Activated CD4-positive, alpha-beta T cell treated with anti-CD3 and anti-CD28 coated beads, Interleukin-2, Interleukin-6, amounts not matched to agents 100 ng/mL and 50 ng/mL, durations not matched to agents 16 hours and 8 hours (primary cell): ENCODE data around the gene NUDT2.
"Not testable (repeated sequence)": the region's sequence is repeated elsewhere in the genome, so short reads cannot be mapped to it uniquely, and the experiment has no call there.

Source experiments
- DNase-seq: peaks from one replicate; pipeline ENCODE4 v3.0.0-alpha.2; 2020

Gene NUDT2

GRCh38 chr9:34337403-34337802 lies 8.0 kb downstream of the NUDT2 start:
- no peak for DNase-seq

DNA sequence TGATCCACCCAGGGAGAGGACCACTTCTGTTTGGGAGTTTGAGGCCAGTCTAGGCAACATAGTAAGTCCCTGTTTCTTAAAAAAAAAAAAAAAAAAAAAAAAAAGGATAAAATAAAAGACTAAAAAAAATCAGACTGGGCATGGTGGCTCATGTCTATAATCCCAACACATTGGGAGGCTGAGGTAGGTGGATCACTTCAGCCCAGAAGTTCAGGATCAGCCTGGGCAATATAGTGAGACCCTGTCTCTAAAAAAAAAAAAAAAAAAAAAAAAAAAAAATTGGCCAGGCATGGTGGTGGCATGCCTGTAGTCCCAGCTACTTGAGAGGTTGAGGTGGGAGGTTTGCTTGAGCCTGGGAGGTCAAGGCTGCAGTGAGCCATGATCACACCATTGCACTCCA lies 8.7 kb downstream of the NUDT2 start:
- not testable (repeated sequence) for DNase-seq

DNA sequence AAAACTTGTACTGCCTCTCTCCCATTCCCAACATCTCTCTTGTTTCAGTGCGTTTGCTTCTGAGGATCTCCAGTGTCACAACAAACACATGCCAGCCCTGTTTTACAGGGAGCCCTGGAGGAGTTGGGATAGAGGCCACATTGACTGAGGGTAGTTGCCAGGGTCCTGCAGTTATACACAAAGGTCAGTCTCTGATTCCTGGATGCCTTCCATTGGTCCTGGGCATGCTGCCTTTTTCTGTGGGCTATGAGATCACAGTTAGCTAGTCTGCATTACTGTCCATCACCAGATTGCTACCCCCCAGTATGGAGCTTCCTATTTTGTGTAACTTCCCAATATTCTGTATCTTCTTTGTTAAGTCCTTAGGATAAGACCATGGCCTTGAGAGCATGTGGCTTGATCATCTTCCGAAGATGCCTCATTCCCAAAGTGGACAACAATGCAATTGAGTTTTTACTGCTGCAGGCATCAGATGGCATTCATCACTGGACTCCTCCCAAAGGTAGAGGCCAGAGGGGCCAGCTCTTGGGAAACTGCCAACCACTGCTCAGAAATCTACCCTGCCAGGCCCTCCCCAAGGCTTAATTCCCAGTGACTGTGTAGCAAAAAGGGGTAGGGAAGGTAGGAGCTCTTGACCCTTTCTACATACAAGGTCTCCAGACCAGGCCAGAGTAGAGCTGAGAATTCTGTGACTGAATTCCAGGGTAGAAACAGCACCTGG lies 9.5 kb downstream of the NUDT2 start:
- no peak for DNase-seq

GRCh38 chr9:34341659-34342295 lies 12.4 kb downstream of the NUDT2 start:
- DNase-seq: no peak

GRCh38 chr9:34343090-34343489 lies 13.7 kb downstream of the NUDT2 start:
- no peak for DNase-seq

DNA sequence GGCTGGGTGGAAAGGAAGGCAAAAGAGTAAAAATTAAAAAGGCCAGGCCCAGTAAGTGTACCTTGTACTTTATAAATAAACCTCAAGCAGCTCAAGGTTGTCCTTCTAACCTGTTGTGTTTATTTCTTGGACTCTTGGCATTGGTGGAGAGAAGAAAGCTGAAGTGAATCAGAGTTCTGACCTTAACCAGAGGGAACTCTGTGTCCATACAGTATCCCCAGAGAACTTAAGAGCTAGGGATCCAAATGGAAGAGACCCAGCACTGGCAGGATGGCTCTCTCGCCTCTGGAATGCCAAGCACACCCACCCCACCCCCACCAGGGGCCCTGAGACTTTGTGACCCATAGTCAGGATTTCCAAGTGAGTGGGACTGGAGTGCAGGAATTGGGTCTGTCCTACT lies 14.2 kb downstream of the NUDT2 start:
- no peak for DNase-seq

GRCh38 chr9:34346873-34347799 lies 17.8 kb downstream of the NUDT2 start:
- no peak for DNase-seq

GRCh38 chr9:34347800-34348158 lies 18.4 kb downstream of the NUDT2 start:
- no peak for DNase-seq

DNA sequence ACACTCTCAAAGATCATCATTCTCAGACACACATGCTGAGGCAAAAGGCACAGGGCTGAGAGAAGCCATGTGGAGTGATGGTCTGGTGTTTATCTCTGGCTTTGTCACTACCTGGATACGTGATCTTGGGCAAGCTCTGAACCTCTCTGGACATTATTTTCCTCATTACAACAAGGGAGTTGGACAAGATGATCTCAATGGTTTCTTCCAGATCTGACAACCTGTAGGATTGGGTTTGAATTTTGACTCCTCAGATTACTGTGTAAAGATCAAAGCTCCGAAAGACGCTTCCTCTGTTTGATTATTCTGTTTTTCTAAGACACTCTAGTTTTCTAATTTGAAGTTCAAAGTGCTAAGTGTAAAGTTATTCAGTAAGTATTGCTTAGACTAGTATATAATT lies 20.0 kb downstream of the NUDT2 start:
- no peak for DNase-seq

DNA sequence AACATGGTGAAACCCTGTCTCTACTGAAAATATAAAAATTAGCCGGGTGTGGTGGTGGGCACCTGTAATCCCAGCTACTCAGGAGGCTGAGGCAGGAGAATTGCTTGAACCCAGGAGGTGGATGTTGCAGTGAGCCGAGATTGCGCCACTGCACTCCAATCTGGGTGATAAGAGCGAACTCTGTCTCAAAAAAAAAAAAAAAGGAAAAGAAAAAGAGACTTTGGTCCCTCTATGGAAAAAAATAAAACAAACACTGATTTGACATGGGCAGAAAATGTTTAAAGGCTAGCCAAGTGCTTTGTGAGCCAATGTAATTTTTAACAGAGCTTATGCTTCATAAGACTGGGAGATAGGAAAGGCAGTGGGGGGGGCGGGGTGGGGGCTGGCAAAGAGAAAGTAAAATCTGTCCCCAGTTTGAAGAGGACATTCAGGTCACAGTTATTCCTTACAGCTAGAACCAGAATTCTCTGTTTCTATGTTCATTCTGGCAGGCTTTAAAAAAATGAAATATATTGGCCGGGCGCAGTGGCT lies 22.8 kb downstream of the NUDT2 start:
- not testable (repeated sequence) for DNase-seq

DNA sequence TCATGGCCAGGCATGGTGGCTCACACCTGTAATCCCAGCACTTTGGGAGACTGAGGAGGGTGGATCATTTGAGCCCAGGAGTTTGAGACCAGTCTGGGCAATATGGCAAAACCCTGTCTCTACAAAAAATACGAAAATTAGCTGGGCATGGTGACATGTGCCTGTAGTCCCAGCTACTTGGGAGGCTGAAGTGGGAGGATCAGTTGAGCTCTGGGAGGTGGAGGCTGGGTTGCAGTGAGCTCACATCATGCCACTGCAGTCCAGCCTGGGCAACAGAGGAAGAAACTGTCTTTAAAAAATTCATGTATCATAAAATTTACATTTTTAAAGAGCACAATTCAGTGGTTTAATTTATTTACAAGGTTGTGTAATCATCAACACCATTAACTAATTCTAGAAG lies 23.6 kb downstream of the NUDT2 start:
- DNase-seq: not testable (repeated sequence)

- no peak for DNase-seq
Observed at GRCh38 chr9:34362614-34363214, 33.3 kb downstream of the NUDT2 start.

GRCh38 chr9:34363619-34364351 lies 34.4 kb downstream of the NUDT2 start:
- no peak for DNase-seq

- DNase-seq: no peak
Observed at GRCh38 chr9:34365282-34365681, 35.9 kb downstream of the NUDT2 start.

GRCh38 chr9:34366365-34366764 lies 37.0 kb downstream of the NUDT2 start:
- DNase-seq: no peak

DNA sequence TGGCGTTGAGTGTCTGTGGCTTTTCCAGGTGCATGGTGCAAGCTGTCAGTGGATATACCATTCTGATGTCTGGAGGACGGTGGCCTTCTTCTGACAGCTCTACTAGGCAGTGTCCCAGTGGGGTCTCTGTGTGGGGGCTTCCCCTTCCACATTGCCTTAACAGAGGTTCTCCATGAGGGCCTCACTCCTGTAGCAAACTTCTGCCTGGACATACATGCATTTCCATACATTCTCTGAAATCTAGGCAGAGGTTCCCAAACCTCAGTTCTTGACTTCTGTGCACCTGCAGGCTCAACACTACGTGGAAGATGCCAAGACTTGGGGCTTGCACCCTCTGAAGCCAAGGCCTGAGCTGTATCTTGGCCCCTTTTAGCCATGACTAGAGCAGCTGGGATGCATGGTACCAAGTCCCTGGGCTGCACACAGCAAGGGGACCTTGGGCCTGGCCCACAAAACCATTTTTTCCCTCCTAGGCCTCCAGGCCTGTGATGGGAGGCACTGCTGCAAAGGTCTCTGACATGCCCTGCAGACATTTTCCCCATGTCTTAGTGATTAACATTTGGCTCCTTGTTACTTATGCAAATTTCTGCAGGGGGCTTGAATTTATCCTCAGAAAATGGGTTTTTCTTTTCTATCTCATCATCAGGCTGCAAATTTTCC lies 38.5 kb downstream of the NUDT2 start:
- not testable (repeated sequence) for DNase-seq

- DNase-seq: not testable (repeated sequence)
Observed at GRCh38 chr9:34368796-34369195, 39.4 kb downstream of the NUDT2 start.

DNA sequence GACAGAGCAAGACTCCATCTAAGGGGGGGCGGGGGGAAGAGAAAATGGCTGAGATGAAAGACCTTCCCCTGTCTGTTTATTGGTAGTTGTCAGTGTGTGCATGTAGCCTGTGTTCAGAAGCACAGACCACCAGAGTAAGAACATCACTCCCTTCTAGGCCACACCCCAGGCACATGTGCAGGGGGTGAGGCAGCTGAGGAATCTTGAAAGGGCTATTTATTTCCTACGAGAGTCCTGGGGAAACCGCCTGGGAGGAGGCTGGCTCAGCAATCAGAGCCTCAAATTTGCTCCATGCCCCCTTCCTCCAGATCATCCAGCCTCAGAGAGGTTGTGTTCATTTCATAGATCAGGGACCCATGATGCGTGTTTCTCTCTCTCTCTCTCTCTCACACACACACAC lies 40.3 kb downstream of the NUDT2 start:
- DNase-seq: no peak

- DNase-seq: no peak
Observed at GRCh38 chr9:34370335-34370969, 41.1 kb downstream of the NUDT2 start.

GRCh38 chr9:34370970-34371880 lies 41.9 kb downstream of the NUDT2 start:
- no peak for DNase-seq
